Stimulated activated naive CD4-positive, alpha-beta T cell treated with Interleukin-2 at 50 U/mL for 16 hours (primary cell): ENCODE data around the gene KRTAP29-1.
"Not testable (repeated sequence)": the region's sequence is repeated elsewhere in the genome, so short reads cannot be mapped to it uniquely, and the experiment has no call there.

Experiments used
- DNase-seq: peaks from one replicate; lab custom pipeline; 2025; lab: John Stamatoyannopoulos, UW

KRTAP29-1 gene

DNA sequence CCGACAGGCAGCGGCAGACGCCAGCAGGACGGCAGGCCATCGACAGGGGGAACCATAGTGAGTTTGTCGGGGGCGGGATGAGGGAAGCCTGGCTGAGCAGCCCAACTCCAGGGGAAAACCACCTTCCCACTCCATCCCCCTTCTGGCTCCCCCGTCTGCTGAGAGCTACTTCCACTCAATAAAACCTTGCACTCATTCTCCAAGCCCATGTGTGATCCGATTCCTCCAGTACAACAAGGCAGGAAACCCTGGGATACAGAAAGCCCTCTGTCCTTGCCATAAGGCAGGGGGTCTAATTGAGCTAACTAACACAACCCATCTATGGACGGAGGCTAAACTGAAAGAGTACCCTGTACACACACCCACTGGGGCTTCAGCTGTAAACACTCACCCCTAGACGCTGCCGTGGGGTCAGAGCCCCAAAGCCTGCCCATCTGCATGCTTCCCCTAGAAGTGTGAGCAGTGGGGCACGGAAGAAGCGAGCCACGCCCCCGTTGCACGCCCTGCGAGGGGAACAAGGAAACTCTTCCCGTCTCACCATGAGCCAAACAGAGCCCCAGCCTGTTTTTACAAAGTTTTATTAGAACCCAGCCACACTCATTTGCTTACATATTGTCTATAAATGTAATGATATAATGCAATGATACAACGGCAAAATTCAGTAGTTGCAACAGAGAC is 4.1 kb downstream of the KRTAP29-1 start:
- DNase-seq: no peak

DNA sequence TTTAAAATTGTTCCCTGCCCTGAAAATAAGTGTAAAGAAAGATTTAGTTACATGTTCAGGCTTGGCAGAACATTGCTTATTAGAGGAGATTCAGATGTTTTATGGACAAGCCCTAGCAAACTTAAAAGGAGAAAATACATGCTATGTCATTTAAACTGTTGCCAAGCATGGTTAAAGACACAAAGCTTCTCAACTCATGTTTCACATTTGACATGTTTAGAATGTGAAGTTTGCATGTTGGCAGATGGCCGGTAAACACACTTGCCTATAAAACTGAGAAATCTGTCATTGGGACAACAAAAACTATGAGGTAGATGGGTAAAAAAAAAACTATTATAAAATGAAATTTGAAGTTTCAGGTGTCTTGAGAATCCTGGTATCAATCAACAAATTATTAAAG is 5.8 kb downstream of the KRTAP29-1 start:
- no peak for DNase-seq

DNA sequence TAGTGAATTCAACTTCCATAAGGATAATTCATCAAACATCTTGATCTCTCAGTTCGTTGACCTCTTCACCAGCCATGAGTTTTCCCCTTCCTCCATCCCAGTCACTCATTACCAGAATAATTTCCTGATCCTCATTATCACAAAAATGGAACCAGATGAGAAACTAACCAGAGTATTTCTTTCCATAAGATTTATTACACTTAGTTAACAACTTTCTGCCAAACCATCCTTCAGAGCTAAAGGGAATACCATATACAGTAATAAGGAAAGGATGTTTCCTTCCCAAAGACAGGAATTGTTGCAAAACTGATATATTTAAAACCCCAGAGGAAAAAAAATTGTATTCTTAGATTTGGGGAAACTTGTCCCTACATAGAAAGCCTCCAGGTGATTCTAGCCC is 8.6 kb downstream of the KRTAP29-1 start:
- no peak for DNase-seq

DNA sequence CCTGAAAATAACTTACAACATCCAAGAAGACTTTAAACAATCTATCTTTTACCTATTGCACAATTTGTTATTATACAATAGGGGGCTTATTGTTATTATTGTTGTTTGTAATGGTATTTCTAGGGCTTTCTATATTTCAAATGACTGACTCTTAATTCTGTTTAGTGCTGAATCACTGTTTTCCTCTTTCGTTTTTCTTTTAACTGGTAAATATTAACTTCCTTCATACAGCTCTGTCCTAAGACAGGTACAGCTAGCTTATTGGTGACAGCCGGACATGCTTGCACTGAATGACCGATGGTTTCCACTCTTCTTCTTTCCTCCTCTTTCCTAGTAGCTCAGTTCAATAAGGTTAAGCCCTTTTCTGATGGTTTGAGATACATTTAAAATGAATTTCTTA is 15.6 kb downstream of the KRTAP29-1 start:
- no peak for DNase-seq

DNA sequence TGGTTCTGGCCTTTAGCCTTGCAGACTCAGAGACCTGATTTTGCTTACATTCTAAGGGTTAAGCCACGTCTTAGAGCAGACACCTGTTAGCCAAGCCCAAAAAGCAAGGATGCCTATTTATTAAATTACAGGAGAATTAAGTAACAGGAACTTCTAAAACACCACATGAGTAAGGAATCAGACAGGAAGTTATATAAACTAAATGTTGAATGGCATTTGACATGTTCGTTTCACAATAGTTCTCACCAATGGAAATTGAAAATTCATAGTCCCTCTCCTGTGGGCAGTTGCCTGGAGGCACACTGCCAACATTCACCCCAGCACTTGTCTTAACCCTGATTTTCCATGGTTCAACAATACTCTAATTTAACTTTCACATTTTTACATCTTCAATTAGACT is 18.1 kb downstream of the KRTAP29-1 start:
- DNase-seq: no peak

DNA sequence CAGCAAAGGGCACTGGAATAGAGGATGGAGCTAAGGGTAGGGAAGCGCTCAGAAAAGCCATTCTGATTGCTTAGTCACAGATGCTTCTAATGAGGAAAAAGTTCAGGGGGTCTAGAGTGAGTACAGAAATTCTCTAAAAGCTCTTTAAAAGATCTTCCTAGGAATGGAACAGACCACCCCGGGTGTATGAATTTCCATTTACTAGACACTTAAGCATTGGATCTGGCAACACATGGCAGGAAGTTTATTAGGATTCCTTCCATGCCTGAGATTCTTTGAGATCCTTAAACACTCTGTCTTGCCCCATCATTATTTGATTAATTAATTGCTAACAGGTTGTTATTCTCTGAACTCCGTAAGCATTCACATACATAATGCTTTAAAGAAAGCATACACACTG is 18.6 kb downstream of the KRTAP29-1 start:
- DNase-seq: no peak

DNA sequence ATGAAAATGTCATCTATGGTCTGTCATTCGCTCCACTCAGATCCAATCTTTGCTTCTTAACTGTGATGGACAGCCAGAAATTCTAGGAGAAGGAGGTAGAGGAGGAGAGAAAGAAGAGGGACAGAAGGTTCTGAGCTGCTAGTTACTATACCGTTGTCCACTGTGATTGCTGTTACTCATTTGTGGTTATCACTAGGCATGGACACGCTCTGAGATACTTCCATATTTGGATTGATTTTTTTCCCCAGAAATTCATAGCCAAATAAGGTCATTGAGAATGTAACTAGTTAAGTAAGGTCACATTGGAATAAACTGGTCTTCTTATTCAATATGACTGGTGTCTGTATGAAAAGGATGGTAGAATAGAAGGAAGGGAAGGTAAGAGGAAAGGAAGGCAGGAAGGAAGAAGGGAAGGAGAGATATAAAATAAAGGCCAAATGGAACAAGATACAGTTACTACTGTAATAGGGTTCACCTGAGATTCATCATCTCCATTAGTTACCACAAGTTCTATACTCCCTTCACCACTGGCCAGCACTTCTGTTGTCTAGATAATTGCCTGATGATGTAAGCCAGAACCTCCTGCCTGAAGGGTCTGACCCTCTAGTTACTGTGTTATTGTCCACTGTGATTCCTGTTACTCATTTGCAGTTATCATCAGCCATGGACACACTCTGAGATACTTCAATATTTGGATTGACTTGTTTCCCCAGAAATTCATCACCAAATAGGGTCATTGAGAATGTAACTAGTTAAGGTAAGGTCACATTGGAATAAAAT is 24.3 kb downstream of the KRTAP29-1 start:
- no peak for DNase-seq

DNA sequence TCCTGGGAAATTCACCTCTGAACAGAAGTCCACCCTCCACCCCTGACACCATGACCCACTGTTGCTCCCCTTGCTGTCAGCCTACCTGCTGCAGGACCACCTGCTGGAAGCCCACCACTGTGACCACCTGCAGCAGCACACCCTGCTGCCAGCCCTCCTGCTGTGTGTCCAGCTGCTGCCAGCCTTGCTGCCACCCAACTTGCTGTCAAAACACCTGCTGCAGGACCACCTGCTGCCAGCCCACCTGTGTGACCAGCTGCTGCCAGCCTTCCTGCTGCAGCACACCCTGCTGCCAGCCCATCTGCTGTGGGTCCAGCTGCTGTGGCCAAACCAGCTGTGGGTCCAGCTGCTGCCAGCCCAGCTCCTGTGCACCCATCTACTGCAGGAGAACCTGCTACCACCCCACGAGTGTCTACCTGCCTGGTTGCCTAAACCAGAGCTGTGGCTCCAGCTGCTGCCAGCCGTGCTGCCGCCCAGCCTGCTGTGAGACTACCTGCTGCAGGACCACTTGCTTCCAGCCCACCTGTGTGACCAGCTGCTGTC is 26.9 kb downstream of the KRTAP29-1 start, which contains the start of gene KRTAP9-7:
Gene KRTAP9-7, plus strand, starts transcription at position 51 of the 543 bp plus-strand sequence. Its CDS starts 0 bp downstream, at position 51.
- not testable (repeated sequence) for DNase-seq

DNA sequence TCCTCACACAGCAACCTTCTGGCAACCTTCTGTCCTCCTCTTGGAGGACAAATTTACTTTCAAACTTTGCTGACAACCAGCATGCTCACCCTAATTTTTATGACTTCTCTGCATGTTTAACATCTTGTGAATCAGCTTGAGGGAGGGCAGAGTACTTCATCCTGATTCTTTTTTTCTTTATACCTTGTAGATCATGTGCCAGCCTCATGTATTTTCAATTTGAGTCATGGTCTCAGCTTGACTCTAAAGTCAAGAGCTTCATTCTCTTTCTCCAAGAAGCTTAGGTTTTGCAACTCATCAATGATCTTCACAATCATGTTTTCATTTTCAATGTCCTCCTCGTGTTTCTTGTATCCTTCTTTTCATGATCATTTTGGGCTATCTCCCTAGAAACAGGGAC is 30.8 kb downstream of the KRTAP29-1 start:
- no peak for DNase-seq

DNA sequence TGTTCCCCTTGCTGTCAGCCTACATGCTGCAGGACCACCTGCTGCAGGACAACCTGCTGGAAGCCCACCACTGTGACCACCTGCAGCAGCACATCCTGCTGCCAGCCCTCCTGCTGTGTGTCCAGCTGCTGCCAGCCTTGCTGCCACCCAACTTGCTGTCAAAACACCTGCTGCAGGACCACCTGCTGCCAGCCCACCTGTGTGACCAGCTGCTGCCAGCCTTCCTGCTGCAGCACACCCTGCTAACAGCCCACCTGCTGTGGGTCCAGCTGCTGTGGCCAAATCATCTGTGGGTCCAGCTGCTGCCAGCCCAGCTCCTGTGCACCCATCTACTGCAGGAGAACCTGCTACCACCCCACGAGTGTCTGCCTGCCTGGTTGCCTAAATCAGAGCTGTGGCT is 31.3 kb downstream of the KRTAP29-1 start:
- DNase-seq: not testable (repeated sequence)

DNA sequence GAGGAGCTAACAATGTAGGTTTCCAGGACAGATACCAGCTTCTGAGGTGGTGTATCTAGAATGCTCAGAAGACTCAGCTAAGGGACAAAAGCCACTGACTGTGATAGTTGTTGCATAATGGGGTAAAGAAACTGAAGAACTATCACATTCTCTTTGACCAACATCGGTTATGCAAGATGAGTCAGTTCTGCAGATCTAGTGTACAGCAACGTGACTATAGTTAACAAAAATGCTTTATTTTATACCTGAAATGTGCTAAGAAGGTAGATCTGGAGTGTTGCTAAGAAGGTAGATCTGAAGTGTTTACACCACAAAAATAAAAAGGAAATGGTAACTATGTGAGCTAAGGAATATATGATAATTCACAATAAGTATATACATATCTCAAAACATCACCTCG is 34.9 kb downstream of the KRTAP29-1 start:
- DNase-seq: no peak

DNA sequence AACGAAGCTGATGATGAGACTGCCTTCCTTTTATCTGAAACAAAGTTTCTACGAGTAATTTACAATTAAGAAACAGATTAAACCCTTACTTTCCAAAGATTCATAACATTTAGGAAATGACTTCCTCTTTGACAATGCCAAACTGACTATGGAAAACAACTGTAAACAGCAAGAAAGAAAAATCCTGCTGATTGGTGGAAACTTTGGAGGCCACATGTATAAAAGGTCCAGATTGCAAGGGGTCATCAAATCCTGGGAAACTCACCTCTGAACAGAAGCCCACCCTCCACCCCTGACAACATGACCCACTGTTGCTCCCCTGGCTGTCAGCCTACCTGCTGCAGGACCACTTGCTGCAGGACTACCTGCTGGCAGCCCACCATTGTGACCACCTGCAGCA is 37.6 kb downstream of the KRTAP29-1 start, which contains the start of gene KRTAP9-6:
Gene KRTAP9-6, plus strand, starts transcription at position 301 of the 400 bp plus-strand sequence. Its CDS starts 0 bp downstream, at position 301.
- DNase-seq: no peak

DNA sequence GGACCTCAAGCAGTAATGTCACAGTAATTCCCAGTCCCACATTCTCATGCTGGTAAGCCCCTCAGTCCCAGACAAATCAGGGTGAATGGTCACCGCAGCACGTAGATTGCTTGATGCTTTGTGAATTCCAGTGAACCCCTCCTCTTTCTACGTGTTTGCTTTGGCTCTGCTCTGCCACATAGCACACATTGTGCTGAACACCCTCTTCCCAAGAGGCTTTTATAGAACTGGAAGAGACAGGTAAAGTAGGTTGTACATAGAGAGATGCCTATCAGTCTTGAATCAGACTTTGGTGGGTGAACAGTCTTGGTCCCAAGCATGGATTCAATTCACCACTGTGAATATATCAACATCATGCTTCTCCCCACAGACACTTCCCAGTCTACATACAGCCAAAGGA is 38.1 kb downstream of the KRTAP29-1 start:
- DNase-seq: no peak

DNA sequence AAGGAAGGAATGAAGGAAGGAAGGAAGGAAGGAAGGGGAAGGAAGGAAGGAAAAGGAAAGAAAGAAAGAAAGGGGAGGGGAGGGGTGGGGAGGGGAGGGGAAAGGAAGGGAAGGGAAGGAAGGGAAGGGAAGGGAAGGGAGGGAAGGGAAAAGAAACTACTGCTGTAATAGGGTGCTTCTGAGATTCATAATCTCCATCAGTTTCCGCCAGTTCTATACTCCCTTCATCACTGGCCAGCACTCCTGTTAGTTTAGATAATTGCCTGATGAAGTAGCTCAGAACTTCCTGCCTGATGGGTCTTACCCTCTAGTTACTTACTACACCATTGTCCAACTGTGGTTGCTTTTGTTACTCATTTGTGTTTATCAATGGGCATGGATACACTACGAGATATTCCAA is 39.4 kb downstream of the KRTAP29-1 start:
- DNase-seq: no peak

DNA sequence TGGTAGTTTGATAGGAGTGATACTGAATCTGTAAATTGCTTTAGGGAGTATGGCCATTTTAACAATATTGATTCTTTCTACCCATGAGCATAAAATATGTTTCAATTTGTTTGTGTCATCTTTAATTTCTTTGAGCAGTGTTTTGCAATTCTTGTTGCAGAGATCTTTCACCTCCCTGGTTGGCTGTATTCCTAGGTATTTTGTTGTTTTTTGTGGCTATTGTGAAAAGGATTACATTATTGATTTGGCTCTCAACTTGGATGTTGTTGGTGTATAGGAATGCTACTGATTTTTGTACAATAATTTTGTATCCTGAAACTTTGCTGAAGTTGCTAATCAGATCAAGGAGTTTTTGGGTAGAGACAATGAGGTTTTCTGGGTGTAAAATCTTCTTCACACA is 44.2 kb downstream of the KRTAP29-1 start:
- DNase-seq: no peak

DNA sequence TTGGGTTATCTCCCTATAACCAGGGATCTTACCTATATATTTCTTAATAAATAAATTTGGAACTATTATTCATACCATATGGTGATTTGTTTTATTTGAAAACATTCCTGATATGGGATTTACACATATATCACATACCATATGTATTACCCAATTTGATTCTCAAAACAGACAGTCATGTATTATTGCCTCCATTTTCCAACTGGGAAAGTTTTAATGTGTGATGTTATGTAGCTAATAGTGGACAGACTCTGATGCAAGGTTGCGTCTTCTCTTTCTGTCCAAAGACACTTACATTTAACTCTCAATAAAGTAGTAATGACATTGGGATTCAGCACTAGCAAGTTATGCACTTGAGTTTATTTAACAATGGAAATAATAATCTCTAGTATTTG is 46.4 kb downstream of the KRTAP29-1 start:
- no peak for DNase-seq

DNA sequence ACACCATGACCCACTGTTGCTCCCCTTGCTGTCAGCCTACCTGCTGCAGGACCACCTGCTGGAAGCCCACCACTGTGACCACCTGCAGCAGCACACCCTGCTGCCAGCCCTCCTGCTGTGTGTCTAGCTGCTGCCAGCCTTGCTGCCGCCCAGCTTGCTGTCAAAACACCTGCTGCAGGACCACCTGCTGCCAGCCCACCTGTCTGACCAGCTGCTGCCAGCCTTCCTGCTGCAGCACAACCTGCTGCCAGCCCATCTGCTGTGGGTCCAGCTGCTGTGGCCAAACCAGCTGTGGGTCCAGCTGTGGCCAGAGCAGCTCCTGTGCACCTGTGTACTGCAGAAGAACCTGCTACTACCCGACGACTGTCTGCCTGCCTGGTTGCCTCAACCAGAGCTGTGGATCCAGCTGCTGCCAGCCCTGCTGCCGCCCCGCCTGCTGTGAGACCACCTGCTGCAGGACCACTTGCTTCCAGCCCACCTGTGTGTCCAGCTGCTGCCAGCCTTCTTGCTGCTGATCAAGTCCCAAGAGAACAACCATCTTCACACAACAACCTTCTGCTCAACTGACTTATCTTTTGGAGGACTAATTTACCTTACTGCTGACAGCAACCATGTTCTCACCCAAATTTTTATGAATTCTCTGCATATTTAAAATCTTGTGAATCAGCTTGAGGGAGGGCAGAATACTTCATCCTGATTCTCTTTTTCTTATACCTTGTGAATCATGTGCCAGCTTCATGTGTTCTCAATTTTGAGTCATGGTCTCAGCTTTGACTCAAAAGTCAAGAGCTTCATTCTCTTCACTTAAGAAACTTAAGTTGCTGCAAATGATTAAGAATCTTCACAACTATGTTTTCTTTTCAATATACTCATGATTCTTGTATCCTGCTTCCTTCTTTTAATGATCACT is 47.0 kb downstream of the KRTAP29-1 start, which contains the start of gene KRTAP9-9:
Gene KRTAP9-9, plus strand, starts transcription at position 4 of the 910 bp plus-strand sequence.
- not testable (repeated sequence) for DNase-seq

DNA sequence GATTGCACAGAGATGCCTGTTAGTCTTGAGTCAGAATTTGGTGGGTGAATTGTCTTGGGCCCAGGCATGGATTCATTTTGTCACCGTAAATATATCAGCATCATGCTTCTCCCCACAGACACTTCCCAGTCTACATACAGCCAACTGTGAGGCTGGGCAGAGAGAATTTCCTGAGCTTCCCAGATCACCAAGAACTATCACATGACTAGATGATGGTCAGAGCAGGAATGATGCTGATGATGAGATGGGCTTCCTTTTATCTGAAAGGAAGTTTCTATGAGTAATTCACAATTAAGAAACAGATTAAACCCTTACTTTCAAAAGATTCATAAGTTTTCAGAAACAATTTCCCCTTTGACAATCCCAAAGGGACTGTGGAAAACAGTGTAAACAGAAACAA is 47.8 kb downstream of the KRTAP29-1 start:
- no peak for DNase-seq
